Neuronal stem cell (in vitro differentiated cells): ENCODE results near the gene FGF16.

ENCODE experiments used
- DNase-seq: peaks from one replicate; pipeline ENCODE4 v3.0.0-alpha.2; 2013; ENCODE audit warnings: low spot score
- H2AFZ ChIP-seq: one replicate; pipeline ENCODE4 v1.6.1; 2013; ENCODE audit warnings: mild to moderate bottlenecking, low read length, inconsistent platforms
- H2AK5ac ChIP-seq: 2 replicates; pipeline ENCODE4 v1.6.1; 2013; ENCODE audit warnings: low read depth, mild to moderate bottlenecking, inconsistent platforms, low read length, moderate library complexity, mixed read lengths
- H2BK120ac ChIP-seq: 2 replicates; pipeline ENCODE4 v1.6.1; 2013; ENCODE audit warnings: low read depth, mild to moderate bottlenecking, inconsistent platforms, low read length, moderate library complexity, mixed read lengths
- H2BK12ac ChIP-seq: one replicate; pipeline ENCODE4 v1.6.1; 2013; ENCODE audit warnings: low read length, inconsistent platforms
- H2BK15ac ChIP-seq: 2 replicates; pipeline ENCODE4 v1.6.1; 2013; ENCODE audit warnings: mild to moderate bottlenecking, low read length, inconsistent platforms, mixed read lengths
- H2BK5ac ChIP-seq: one replicate; pipeline ENCODE4 v1.6.1; 2013; ENCODE audit warnings: inconsistent platforms, mild to moderate bottlenecking, low read length, moderate library complexity
- H3K14ac ChIP-seq: one replicate; pipeline ENCODE4 v1.6.1; 2013; ENCODE audit warnings: low read length, inconsistent platforms
- H3K18ac ChIP-seq: 2 replicates; pipeline ENCODE4 v1.6.1; 2013; ENCODE audit warnings: low read length, inconsistent platforms
- H3K23ac ChIP-seq: 2 replicates; pipeline ENCODE4 v1.6.1; 2013; ENCODE audit warnings: low read depth, mild to moderate bottlenecking, mixed read lengths, low read length, inconsistent platforms; ENCODE audit not compliant: poor library complexity
- H3K27ac ChIP-seq: replicated peaks from 3 replicates; pipeline ENCODE4 v1.5.1; 2013; ENCODE audit warnings: low read length, inconsistent platforms
- H3K27me3 ChIP-seq, 3 experiments: 2 replicates each; pipeline ENCODE4 v1.6.1; 2013; ENCODE audit warnings: low read length in 3 of 3, mild to moderate bottlenecking in 2 of 3, inconsistent platforms in 1 of 3, low read depth in 1 of 3, mixed read lengths in 1 of 3, moderate library complexity in 1 of 3; ENCODE audit not compliant: control insufficient read depth in 3 of 3, insufficient read depth in 3 of 3
- H3K36me3 ChIP-seq, 2 donors: replicated peaks in 1 of 2; 2 replicates each; pipeline ENCODE4 v1.6.1; 2013; ENCODE audit warnings: low read length in 2 of 2; ENCODE audit not compliant: control insufficient read depth in 2 of 2, insufficient read depth in 2 of 2
- H3K4ac ChIP-seq: 2 replicates; pipeline ENCODE4 v1.6.1; 2013; ENCODE audit warnings: inconsistent platforms, mild to moderate bottlenecking, low read length, moderate library complexity
- H3K4me1 ChIP-seq, 2 donors: 1 replicate in 1 of 2; 2 replicates in 1 of 2; pipeline ENCODE4 v1.6.1; 2013; ENCODE audit warnings: low read length in 2 of 2, low read depth in 1 of 2; ENCODE audit not compliant: control insufficient read depth in 2 of 2, insufficient read depth in 1 of 2
- H3K4me2 ChIP-seq: one replicate; pipeline ENCODE4 v1.6.1; 2013; ENCODE audit warnings: mild to moderate bottlenecking, low read length, inconsistent platforms; ENCODE audit not compliant: insufficient read depth, poor library complexity, severe bottlenecking
- H3K4me3 ChIP-seq, 2 donors: 2 replicates each; pipeline ENCODE4 v1.5.1; 2013; ENCODE audit warnings: low read length in 2 of 2, mild to moderate bottlenecking in 2 of 2, inconsistent platforms in 1 of 2, moderate library complexity in 1 of 2
- H3K79me1 ChIP-seq: one replicate; pipeline ENCODE4 v1.6.1; 2013; ENCODE audit warnings: low read depth, mild to moderate bottlenecking, inconsistent platforms, low read length, moderate library complexity
- H3K9ac ChIP-seq: one replicate; pipeline ENCODE4 v1.6.1; 2013; ENCODE audit warnings: mild to moderate bottlenecking, low read depth, low read length, inconsistent platforms; ENCODE audit not compliant: poor library complexity
- H3K9me3 ChIP-seq, 2 donors: replicated peaks in 1 of 2; 2 replicates each; pipeline versions ENCODE3 to v1.6.1; 2013; ENCODE audit warnings: low read length in 2 of 2, mild to moderate bottlenecking in 2 of 2, inconsistent platforms in 1 of 2, low read depth in 1 of 2, mixed read lengths in 1 of 2, moderate library complexity in 1 of 2; ENCODE audit not compliant: control insufficient read depth in 2 of 2, insufficient read depth in 1 of 2
- H4K8ac ChIP-seq: one replicate; pipeline ENCODE4 v1.6.1; 2013; ENCODE audit warnings: low read depth, mild to moderate bottlenecking, inconsistent platforms, low read length, moderate library complexity
- H4K91ac ChIP-seq: one replicate; pipeline ENCODE4 v1.6.1; 2013; ENCODE audit warnings: low read length, low read depth, mild to moderate bottlenecking, inconsistent platforms; ENCODE audit not compliant: poor library complexity
- WGBS, 2 donors: extraction: QIAGEN DNeasy Blood & Tissue Kit; methylation state at CpG; one replicate each; pipeline ENCODE4 v1.1.7; 2013; ENCODE audit warnings: missing lambda C conversion rate in 2 of 2, mixed read lengths in 1 of 2; ENCODE audit not compliant: insufficient read length in 2 of 2, insufficient replicate concordance in 1 of 2; ENCODE audit errors: extremely low coverage in 2 of 2; 5-methylcytosine and 5-hydroxymethylcytosine counted together

FGF16 gene

DNA sequence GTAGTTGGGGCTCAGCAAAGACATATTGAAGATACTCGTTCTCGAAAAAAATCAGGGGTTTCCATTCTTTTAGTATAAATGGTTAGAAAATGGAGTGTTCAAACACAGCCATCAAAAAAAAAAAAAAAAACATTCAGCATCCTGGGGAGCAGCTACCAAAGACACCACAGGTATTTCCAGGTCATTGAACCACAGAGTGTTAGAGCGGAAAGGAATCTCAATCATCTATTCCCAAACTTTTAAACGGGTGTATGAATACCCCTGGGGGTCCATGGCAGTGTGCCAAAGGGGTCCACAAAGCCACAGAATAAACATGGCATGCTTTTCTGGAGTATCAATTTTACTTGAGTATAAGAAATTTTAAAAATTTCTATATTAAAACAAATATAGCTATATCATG lies 6.9 kb upstream of the FGF16 start:
- no peak overlapping the region for H3K14ac ChIP-seq

DNA sequence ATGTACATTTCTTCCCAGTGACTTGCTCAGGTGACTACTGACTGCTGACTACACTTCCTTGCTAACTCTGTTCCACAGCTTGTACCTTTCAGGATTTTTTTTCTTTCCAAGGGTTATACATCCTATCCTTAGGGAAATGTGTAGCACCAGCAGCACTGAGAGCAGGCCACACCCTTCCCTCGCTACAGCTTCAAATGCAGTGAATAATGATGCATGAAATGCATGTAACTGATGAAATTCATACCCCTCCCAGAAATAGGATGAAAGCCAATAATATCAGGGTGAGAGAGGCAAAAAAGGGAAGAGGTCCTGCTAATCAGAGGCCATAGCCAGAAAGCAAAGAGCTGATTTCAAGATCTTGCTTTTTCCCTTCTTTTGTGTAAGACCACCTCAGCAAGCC lies 6.2 kb upstream of the FGF16 start:
- no peaks in the 10 kb centered on the region for H3K36me3 ChIP-seq
- H4K91ac ChIP-seq = no peak overlapping the region
- no peak overlapping the region for H3K4me3 ChIP-seq
- H3K14ac ChIP-seq = no peak overlapping the region
- no peak overlapping the region for H3K4ac ChIP-seq
- no peak for DNase-seq
- no peak overlapping the region for H2BK12ac ChIP-seq
- H2BK15ac ChIP-seq = no peak overlapping the region
- WGBS, 2 donors = no CpG with 5 or more reads among the region's 1 CpG
- H2BK120ac ChIP-seq = no peak overlapping the region
- H3K23ac ChIP-seq = no peak overlapping the region
- H2AK5ac ChIP-seq = no peak overlapping the region
- no peak overlapping the region for H4K8ac ChIP-seq
- H3K9me3 ChIP-seq = no peaks in the 10 kb centered on the region
- H3K9ac ChIP-seq = no peak overlapping the region
- no peak overlapping the region for H3K18ac ChIP-seq
- H3K27me3 ChIP-seq = peaks cover 0 to 16% (median 5%) of the 10 kb centered on the region in 3 experiments
- no peak overlapping the region for H3K4me2 ChIP-seq
- no peak overlapping the region for H2BK5ac ChIP-seq
- no peaks in the 10 kb centered on the region for H3K79me1 ChIP-seq
- H3K4me1 ChIP-seq = no peaks in the 10 kb centered on the region
- H3K27ac ChIP-seq = no peak overlapping the region
- no peak overlapping the region for H2AFZ ChIP-seq

More for the DNA sequence above, 6.9 kb upstream of the FGF16 start:
- no peak overlapping the region for H2BK12ac ChIP-seq
- H3K4me1 ChIP-seq = no peaks in the 10 kb centered on the region
- H2AK5ac ChIP-seq = no peak overlapping the region
- H3K18ac ChIP-seq = no peak overlapping the region
- DNase-seq = no peak
- H4K8ac ChIP-seq = no peak overlapping the region
- H2BK5ac ChIP-seq = no peak overlapping the region
- no peak overlapping the region for H3K4me2 ChIP-seq
- no peak overlapping the region for H2BK120ac ChIP-seq
- H4K91ac ChIP-seq = no peak overlapping the region
- no peaks in the 10 kb centered on the region for H3K79me1 ChIP-seq
- no peak overlapping the region for H2AFZ ChIP-seq
- no CpG with 5 or more reads among the region's 4 CpGs for WGBS, 2 donors
- H3K36me3 ChIP-seq = no peaks in the 10 kb centered on the region
- no peak overlapping the region for H3K4ac ChIP-seq
- no peak overlapping the region for H3K9ac ChIP-seq
- H3K27ac ChIP-seq = no peak overlapping the region
- no peak overlapping the region for H3K23ac ChIP-seq
- H3K27me3 ChIP-seq = peaks cover 0 to 10% (median 0%) of the 10 kb centered on the region in 3 experiments
- no peak overlapping the region for H3K4me3 ChIP-seq
- no peaks in the 10 kb centered on the region for H3K9me3 ChIP-seq
- H2BK15ac ChIP-seq = no peak overlapping the region

DNA sequence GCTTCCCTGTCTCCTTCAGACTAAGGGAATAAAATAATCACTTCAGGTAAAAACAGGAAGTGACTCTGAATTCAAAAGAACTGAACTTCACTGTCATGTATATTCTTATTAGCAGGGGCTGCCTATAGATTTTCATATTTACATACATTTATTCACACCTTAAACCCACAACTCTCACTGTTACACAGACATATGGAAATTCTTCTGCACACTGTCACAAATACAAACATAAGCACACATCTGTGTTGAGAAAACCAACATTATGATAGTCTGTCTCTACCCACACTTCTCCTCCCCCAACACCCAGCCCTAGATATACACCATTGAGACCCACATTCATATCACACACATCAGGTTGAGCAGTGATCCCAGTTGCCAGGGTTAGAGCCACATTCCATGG lies 5.7 kb upstream of the FGF16 start:
- H3K4me3 ChIP-seq = no peak overlapping the region
- no peak overlapping the region for H2AK5ac ChIP-seq
- no peak for DNase-seq
- no peak overlapping the region for H2AFZ ChIP-seq
- H3K18ac ChIP-seq = no peak overlapping the region
- no peak overlapping the region for H3K27ac ChIP-seq
- no peak overlapping the region for H3K23ac ChIP-seq
- no peaks in the 10 kb centered on the region for H3K79me1 ChIP-seq
- H3K4me1 ChIP-seq = no peaks in the 10 kb centered on the region
- no peak overlapping the region for H4K8ac ChIP-seq
- no peak overlapping the region for H2BK120ac ChIP-seq
- no peak overlapping the region for H3K4me2 ChIP-seq
- peaks cover 0 to 20% (median 9%) of the 10 kb centered on the region in 3 experiments for H3K27me3 ChIP-seq
- H2BK15ac ChIP-seq = no peak overlapping the region
- H2BK5ac ChIP-seq = no peak overlapping the region
- H3K9me3 ChIP-seq = no peaks in the 10 kb centered on the region
- no peak overlapping the region for H3K14ac ChIP-seq
- H4K91ac ChIP-seq = no peak overlapping the region
- no peak overlapping the region for H3K9ac ChIP-seq
- H3K36me3 ChIP-seq = no peaks in the 10 kb centered on the region
- no peak overlapping the region for H2BK12ac ChIP-seq
- H3K4ac ChIP-seq = no peak overlapping the region

DNA sequence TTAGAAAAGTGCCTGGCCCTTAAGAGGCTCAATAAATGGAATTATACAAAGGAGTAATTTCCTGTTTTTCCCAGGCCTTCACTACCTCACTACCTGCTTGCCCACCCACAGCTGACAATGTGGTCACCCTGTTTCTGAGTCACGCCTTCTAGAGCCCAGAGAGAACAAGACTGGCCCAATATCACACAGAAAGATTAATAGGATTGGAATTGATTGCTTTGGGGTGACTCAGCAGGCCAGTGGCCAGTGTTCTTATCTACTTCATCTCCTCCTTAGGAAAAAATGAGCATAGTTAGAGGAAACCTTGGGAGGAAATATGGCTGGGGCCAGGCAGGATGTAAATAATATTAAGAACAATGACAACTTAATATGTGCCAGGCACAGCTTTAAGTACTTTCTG lies 4.5 kb upstream of the FGF16 start:
- H4K8ac ChIP-seq = no peak overlapping the region
- H4K91ac ChIP-seq = no peak overlapping the region
- H3K4ac ChIP-seq = no peak overlapping the region
- H3K14ac ChIP-seq = no peak overlapping the region
- no peaks in the 10 kb centered on the region for H3K9me3 ChIP-seq
- DNase-seq = no peak
- H2BK120ac ChIP-seq = no peak overlapping the region
- no peak overlapping the region for H2BK15ac ChIP-seq
- no peak overlapping the region for H3K18ac ChIP-seq
- peaks cover 0 to 32% (median 22%) of the 10 kb centered on the region in 3 experiments for H3K27me3 ChIP-seq
- no peaks in the 10 kb centered on the region for H3K36me3 ChIP-seq
- no peak overlapping the region for H2BK12ac ChIP-seq
- H3K27ac ChIP-seq = no peak overlapping the region
- WGBS, 2 donors = no CpG with 5 or more reads among the region's 1 CpG
- no peak overlapping the region for H2AFZ ChIP-seq
- no peak overlapping the region for H2BK5ac ChIP-seq
- H3K23ac ChIP-seq = no peak overlapping the region
- H3K4me1 ChIP-seq = no peaks in the 10 kb centered on the region
- no peak overlapping the region for H3K4me3 ChIP-seq
- no peaks in the 10 kb centered on the region for H3K79me1 ChIP-seq
- no peak overlapping the region for H3K4me2 ChIP-seq
- H2AK5ac ChIP-seq = no peak overlapping the region
- no peak overlapping the region for H3K9ac ChIP-seq
